Retinal pigment epithelial cell (primary cell): Measurements from ENCODE around the gene PFKP.
"Not testable (repeated sequence)": the region's sequence is repeated elsewhere in the genome, so short reads cannot be mapped to it uniquely, and the experiment has no call there.

Experiments used
- DNase-seq: peaks from one replicate; pipeline ENCODE4 v3.0.0-alpha.2; 2010; ENCODE audit warnings: low read depth
- H3K4me3 ChIP-seq: 2 replicates; pipeline ENCODE4 v1.5.1; 2011; ENCODE audit warnings: mild to moderate bottlenecking, low read length, control low read depth, moderate library complexity
- CTCF ChIP-seq: conservative IDR thresholded peaks from 2 replicates; pipeline ENCODE4 v1.5.1; 2011; ENCODE audit warnings: low read depth, low read length, control low read depth, inconsistent platforms

The PFKP gene

GRCh38 chr10:3104251-3104918 lies 37.0 kb downstream of the PFKP start:
- DNase-seq, result no peak
- no peak for TF ChIP-seq CTCF
- H3K4me3 ChIP-seq, result no peak overlapping the region

GRCh38 chr10:3105166-3105565 lies 37.8 kb downstream of the PFKP start:
- no peak overlapping the region for H3K4me3 ChIP-seq
- DNase-seq, result no peak
- TF ChIP-seq CTCF, result no peak

DNA sequence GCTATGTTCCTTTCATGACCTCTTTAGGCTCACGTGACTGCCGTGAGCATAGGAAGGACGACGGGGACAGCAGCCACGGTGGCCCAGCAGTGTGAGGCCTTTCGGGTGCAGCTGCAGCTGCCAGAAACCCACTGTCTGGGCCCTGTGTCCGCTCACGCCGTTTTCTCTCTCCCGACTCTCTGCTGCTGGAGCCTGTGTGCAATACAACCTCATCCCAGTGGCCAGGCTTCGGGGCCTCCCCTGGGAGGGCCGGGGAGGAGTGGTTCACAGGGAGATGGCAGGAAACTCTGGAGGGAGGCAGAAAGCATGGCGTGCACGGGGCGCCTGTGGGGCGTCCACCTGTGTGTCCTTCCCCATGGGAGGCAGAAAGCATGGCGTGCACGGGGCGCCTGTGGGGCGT lies 38.6 kb downstream of the PFKP start:
- DNase-seq, result no peak
- TF ChIP-seq CTCF, result no peak
- H3K4me3 ChIP-seq, result no peak overlapping the region

DNA sequence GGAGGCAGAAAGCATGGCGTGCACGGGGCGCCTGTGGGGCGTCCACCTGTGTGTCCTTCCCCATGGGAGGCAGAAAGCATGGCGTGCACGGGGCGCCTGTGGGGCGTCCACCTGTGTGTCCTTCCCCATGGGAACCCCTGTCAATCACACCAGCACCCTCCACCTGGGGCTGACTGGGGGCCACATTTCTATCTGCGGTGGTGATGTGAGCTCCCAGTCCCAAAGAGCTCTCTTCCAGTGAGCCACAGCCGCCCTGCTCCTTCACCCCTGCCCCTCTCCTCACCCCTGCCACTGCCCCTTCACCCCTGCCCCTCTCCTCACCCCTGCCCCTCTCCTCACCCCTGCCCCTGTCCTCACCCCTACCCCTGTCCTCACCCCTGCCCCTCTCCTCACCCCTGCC lies 39.0 kb downstream of the PFKP start:
- not testable (repeated sequence) for H3K4me3 ChIP-seq, DNase-seq

- peak overlapping the region; percentile 1 for H3K4me3 ChIP-seq
- no peak for TF ChIP-seq CTCF
- DNase-seq, result peak; percentile 86
Measured at GRCh38 chr10:3106928-3107425, 39.6 kb downstream of the PFKP start.

DNA sequence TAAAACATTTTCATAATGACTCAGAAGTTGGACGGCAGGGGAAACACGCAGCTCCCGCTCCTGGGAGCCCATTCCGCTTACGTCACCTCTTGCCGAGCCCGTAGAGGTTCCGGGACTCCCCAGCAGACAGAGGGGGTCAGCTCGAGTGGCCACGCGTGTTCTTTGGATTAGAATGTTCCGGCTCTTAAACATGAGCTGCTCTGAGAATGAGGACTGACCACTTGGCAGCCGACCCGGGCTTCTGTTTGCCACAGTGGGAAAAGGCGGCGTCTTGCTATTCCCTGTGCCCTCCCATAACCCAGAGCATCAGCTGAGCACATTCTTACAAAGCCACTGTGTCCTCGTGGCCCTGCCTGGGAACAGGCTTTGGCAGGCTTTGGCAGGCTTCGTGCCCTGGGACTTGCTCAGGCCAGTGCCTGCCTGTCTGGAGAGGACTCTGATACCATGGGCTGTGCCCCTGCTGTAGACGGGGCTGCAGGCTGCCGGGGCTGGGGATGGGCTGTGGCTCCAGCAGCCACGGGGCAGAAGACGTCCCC lies 40.1 kb downstream of the PFKP start:
- no peak for TF ChIP-seq CTCF
- DNase-seq, result peak; percentile 98
- H3K4me3 ChIP-seq, result peak overlapping the region; percentile 10

GRCh38 chr10:3108033-3108432 lies 40.7 kb downstream of the PFKP start:
- TF ChIP-seq CTCF, result no peak
- no peak for DNase-seq
- H3K4me3 ChIP-seq, result no peak overlapping the region
